GM18520 (cell line): ENCODE results near the gene SOWAHC.

Experiments used
- ATAC-seq: cut with Tn5 transposase; IDR thresholded peaks from one replicate; pipeline ENCODE4 v1.9.1; 2021; ENCODE audit not compliant: unreplicated experiment

The SOWAHC gene

DNA sequence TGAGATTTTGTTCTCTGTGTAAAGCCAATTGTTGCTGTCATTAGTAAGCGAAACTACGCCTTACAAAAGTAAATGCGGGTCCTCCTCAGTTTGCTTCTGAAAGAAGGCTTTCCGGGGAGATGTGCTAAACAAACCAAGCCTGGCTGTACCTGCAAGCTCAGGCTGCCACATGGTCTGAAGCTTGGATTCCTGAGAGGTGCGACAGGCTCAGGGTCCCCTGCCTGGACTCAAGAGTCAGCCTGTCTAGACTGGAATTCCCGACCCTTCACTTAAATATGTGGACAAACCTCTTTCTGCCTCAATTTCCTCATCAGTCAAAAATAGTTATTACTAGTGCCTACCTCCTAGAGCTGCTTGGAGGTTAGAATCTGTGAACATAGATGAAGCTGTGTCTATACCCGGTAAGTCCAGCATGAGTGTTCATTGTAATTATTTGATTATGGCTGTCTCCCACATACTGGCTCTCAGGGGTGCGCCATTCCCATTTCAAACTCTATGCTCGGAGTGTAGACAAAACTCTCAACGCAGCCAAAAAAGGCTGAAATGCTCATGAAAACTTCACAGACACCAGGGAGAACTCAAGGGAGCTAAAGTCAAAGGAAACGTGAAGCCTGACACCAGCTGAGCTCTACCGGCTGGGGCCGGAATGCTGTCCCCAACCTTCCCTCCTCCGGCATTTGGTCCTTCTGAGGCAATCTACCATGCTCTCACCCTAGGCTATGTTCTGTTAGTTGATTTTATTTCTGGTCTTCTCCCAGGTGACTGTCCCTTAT is 31.4 kb downstream of the SOWAHC start:
- no peak for ATAC-seq

- ATAC-seq, result no peak
Observed at GRCh38 chr2:109646961-109647360, 32.8 kb downstream of the SOWAHC start.

GRCh38 chr2:109647636-109648035 is 33.5 kb downstream of the SOWAHC start:
- ATAC-seq, result no peak

DNA sequence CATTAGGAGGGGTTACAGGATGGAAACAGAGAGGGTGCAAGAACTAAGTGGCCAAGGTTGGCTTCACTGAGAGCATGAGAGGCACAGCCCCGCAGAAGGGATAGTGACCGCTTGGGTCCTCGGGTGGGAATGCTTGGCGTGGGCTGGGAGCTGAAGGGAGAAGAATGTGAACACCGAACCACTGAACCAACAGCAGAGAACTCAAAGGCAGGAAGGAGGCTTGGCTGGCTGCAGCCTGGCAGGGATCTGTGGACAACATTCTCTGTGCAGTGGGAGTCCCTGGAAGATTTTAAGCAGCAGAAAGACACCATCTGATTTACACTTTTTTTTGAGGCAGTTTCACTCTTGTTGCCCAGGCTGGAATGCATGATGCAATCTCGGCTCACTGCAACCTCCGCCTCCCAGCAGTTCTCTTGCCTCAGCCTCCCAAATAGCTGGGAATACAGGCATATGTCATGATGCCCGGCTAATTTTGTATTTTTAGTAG is 33.9 kb downstream of the SOWAHC start:
- no peak for ATAC-seq

GRCh38 chr2:109649736-109650695 is 35.9 kb downstream of the SOWAHC start:
- ATAC-seq, result no peak

GRCh38 chr2:109654326-109655050 is 40.3 kb downstream of the SOWAHC start:
- no peak for ATAC-seq

- no peak for ATAC-seq
Observed at GRCh38 chr2:109655287-109655686, 41.1 kb downstream of the SOWAHC start.

GRCh38 chr2:109659396-109660045 is 45.4 kb downstream of the SOWAHC start:
- no peak for ATAC-seq

DNA sequence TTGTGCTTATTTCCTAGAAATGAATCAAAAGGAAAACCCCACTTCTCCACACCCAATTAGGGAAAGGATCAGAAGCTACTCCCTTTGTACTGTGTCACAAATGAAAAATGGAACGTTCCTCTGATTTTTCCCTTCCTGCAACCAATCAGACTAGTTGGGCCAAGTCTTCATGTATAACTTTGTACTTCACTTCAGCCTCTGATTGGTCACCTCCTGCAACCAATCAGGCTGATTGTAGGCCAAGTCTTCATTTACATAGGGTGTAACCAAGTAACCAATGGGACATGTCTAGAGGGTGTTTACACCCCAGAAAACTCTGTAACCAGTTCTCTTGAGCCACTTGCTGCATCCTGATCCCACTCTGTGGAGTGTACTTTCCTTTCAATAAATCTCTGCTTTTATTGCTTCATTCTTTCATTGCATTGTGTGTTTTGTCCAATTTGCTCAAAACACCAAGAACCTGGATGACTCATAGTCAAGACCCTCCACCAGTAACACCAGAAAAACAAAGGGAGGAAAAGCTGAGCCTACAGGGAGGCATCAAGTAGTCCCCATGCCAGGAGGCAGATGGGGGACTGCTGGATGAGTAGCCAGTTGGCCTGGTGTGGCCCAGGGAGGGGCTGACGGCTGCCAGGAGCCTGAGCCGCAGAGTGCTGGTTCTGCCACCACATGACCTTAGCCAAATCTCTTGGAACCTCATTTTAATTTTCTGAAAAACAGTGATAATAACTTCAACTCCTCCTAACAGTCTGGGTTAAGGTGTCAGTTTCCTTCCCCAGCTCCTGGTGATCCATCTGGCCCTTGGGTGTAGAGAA is 46.1 kb downstream of the SOWAHC start:
- ATAC-seq, result no peak

DNA sequence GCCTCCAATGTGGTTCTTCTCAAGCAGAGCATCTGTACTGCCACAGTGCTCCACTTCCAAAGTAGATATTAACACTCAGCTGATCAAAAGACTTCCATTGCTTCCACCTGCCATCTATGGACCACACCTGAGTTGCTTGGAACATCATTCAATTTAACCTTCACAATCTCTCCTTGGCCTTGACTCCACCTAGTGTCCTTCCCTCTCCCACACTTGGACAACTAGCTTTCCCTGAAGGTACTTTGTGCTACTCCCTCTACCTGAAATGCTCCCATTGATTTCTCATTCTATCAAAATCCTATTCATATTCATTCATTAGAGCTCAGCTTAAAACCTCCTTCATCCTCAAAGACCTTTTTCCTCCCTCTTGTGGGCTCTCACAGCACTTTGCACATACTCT is 48.7 kb downstream of the SOWAHC start:
- ATAC-seq, result no peak

- no peak for ATAC-seq
Observed at GRCh38 chr2:109663721-109664120, 49.6 kb downstream of the SOWAHC start.

GRCh38 chr2:109666466-109666865 is 52.3 kb downstream of the SOWAHC start:
- ATAC-seq, result no peak
